Epithelial cell of proximal tubule (primary cell): ENCODE results near the gene COA5. TPM values are rescaled to one million over a fixed set of nuclear protein-coding genes. Genes with fewer than 3 reads are reported as not detected.

Source experiments
- DNase-seq: peaks from one replicate; pipeline ENCODE4 v3.0.0-alpha.2; 2011; ENCODE audit warnings: low read depth
- H3K4me3 ChIP-seq: 2 replicates; pipeline ENCODE4 v1.5.1; 2011; ENCODE audit warnings: low read depth, mild to moderate bottlenecking, low read length
- CTCF ChIP-seq: conservative IDR thresholded peaks from 2 replicates; pipeline ENCODE4 v1.5.1; 2012; ENCODE audit warnings: low read depth, mild to moderate bottlenecking, low read length
- total RNA-seq: library from RNA; depleted of rRNA; stranded (reverse); fragments of >200 nt; gene quantifications from 2 replicates; pipeline ENCODE4 v1.2.3, GENCODE V29; 2015

COA5 gene
- total RNA-seq, 1 donor from 2014 or later, result 9.3 TPM

GRCh38 chr2:98554116-98554861 is 54.0 kb downstream of the COA5 start:
- no peak for DNase-seq
- TF ChIP-seq CTCF, result no peak
- no peak overlapping the region for H3K4me3 ChIP-seq

- TF ChIP-seq CTCF, result no peak
- no peak for DNase-seq
- no peak overlapping the region for H3K4me3 ChIP-seq
Measured at GRCh38 chr2:98552499-98553179, 55.7 kb downstream of the COA5 start.

GRCh38 chr2:98551316-98551715 is 57.0 kb downstream of the COA5 start:
- no peak for TF ChIP-seq CTCF
- H3K4me3 ChIP-seq, result no peak overlapping the region
- no peak for DNase-seq

GRCh38 chr2:98550165-98550564 is 58.1 kb downstream of the COA5 start:
- H3K4me3 ChIP-seq, result no peak overlapping the region
- DNase-seq, result no peak
- no peak for TF ChIP-seq CTCF

Other genes starting within 250 kb of the COA5 start
- 12.2 and 15.1 TPM in 2 replicates for gene INPP4A, start 163.7 kb downstream of the COA5 start, total RNA-seq
- 35.3 and 43.0 TPM in 2 replicates for gene UNC50, start 77 bp upstream of the COA5 start, total RNA-seq
- gene MGAT4A, start 122.6 kb upstream of the COA5 start, total RNA-seq, result 1.5 and 4.4 TPM in 2 replicates